ENCODE measurements around the gene FGD3.
"Not testable (repeated sequence)": the region's sequence is repeated elsewhere in the genome, so short reads cannot be mapped to it uniquely, and the experiment has no call there.

Gene FGD3

DNA sequence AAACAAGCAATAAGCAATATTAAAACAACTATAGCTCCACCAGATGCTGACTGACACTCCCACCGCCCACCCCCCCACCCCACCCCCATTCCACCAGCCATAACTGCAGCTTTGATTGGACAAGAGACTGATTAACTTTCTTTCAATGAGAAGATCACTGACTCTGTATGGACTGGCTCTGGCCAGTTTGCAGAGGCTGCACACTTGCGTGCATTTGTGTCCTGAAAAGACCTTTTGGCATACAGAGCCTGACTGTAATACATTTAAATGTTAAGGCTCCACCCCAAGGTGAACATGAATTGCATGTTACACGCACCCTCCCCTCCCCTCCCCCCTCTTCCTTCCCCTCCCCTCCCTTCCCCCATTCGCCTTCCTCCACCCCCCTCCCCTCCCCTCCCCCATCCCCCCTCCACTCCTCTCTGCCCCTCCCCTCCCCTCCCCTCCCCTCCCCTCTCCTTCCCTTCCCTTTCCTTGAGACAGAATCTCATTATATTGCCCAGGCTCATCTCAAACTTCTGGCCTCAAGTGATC lies 31.1 kb downstream of the FGD3 start:
- no peak for DNase-seq

DNA sequence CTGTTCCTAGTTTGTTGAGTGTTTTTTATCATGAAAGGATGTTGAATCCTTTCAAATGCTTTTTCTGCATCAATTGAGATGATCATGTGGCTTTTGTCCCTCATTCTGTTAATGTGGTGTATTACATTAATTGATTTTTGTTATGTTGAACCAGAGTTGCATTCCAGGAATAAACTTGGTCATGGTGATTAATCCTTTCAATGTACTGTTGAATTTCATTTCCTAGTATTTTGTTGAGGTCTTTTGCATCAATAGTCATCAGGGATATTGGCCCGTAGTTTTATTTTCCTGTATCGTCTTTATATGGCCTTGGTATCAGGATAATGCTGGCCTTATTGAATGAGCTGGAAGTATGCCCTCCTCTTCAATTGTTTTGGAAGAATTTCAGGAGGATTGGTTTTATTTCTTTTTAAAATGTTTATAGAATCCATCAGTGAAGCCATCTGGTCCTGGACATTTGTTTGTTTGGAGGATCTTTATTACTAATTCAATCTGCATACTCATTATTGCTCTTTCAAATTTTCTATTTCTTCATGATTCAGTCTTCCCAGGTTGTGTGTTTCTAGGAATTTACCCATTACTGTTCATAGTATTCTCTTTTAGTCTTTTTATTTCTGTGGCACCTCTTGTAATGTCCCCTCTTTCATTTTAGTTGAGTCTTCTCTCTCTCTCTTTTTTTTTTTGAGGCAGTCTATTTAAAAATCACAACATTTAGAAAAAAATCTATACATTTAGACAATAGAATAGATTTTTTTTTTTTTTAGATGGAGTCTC lies 32.1 kb downstream of the FGD3 start:
- DNase-seq, result no peak

DNA sequence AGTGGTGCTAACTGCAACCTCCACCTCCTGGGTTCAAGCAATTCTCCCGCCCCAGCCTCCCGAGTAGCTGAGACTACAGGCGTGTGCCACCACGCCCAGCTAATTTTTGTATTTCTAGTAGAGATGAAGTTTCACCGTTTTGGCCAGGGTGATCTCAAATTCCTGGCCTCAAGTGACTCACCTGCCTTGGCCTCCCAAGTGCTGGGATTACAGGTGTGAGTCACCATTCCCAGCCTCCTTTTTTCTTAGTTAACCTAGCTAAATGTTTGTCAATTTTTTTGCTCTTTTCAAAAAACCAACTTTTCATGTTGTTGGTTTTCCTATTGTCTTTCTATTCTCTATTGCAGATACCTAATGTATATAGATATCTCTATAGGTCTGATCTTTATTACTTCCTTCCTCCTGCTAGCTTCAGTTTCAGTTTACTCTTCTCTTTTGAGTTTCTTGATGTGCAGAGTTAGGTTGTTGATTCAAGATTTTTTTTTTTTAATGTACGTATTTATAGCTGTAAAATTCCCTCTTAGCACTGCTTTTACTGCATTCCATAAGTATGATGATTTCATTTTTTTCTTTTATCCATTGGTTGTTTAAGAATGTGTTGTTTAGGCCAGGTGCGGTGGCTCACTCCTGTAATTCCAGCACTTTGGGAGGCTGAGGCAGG lies 32.9 kb downstream of the FGD3 start:
- DNase-seq, result no peak

DNA sequence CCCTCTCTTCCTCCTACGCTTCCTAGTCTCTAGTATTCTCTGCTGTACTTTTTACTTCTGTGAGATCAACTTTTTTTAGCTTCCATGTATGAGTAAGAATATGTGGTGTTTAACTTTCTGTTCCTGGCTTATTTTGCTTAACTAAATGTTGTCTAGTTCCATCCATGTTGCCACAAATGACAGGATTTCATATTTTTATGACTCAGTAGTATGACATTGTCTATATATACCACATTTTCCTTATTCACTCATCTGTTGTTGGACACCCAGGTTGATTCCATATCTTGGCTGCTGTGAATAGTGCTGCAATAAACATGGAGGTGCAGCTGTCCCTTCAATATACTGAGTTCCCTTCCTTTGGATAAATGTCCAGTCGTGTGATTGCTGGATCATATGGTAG lies 34.8 kb downstream of the FGD3 start:
- DNase-seq, result no peak

DNA sequence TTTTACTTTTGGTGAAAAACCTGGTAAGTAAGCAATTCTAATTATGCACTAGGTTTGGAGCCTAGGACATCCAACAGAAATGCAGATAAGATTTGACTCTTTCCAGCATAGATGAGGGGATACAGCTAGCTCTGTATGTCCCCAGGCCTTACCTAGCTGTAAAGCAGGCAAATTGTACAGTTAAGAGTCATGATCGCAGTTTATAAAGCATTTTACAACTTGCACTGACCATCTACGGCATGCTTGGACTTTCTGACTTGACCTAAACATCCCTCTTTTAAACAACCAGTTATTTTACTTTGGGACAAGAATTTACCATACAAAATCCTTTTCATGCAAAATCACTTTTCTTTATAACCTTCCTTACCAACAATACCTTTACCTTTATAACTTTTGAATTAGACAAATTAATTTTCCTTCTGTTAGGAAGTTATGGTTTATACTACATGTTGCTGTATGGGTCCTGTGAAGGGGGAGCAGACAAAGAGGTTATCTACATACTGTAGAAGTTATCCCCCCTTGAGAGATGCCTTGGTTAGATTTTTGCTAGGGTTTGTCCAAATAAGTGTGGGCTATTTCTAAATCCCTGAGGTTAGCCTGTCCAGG lies 36.8 kb downstream of the FGD3 start:
- DNase-seq, result no peak

DNA sequence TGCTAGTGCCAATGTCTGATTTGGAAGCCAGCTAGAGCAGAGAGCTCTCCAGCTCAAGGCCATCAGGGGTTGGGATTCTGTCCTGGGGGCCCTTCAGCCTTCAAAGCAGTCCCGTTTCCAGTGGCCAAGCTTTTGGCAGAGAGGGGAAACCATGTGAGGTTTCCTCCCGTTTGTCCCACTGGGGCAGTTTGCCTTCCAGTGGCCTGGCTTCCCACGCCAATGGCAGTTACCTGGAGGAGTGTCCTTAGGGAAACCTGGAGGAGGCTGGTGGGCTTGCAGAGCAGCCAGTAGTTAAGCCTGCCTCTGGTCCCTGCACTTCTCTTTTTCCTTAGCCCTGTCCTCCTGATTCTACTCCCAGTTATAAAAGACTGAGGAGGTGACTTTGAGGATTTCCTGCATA lies 37.7 kb downstream of the FGD3 start:
- DNase-seq, result no peak

DNA sequence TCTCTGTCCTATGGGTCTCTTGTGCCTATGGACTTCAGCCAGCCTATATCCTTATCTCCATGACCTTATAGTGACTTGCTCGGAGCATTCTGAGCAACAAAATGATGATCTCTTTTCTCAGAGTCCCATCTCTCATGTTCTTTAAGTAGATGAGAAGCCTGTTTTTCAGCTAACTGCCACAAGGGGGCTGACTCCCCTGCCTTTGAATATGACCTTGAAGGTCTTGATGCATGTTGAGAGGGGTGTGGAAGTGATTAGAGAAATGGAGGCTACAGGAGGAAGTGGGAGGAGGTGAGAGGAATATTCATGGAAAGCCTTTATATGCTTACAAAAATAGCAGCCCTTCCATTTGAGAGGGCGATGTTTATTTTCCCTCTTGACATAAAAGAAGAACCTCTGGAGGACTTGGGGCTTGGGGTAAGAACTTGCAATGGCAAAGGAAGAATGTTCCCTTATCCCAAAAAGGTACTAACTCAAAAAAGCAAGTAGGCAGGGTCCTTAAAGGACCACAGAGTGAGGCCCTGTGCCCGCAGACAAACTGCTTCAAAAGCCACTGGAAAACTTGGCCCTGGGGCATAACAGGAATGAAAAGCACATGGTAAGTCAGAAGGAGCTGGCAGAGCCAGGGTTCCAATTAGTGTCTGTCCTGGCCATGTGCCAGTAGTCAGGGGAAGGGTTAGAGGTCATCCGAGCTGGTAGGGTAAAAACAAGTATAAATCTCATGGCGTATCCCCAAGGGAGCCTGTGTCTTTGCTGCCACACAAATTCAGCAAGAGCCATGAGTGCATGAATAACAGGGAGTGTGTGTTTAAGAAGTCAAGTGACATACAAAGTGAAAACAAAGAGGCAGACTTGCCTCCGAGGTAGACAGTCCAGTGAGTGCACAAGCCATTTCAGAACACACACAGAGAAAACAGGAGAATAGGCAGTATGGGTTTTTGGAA lies 39.1 kb downstream of the FGD3 start:
- no peak for DNase-seq

DNA sequence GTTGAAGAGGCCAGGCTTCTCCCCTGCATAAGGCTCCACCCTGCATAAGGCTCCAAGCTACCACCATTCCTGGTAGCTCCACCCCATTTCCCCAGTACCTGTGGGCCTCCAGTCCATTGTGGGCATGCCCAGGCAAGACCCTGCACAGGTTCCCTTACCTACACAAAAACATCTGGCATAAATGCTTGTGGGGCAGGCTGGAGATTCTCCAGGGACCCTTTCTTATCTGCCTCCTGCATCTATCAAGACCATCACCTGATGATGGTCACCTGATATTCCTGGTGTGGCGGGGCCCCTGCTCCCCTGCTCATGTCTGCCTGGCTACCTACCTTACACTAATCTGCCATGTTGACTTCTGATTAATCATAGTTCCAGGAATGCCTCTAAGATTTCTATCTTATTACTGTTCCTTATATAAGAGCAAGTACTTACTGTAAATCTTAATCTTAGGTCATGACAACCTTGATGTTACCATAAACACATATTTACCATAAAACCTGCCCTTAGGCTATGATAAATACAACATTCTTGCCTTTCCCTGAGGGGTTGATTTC lies 41.0 kb downstream of the FGD3 start:
- DNase-seq, result no peak

DNA sequence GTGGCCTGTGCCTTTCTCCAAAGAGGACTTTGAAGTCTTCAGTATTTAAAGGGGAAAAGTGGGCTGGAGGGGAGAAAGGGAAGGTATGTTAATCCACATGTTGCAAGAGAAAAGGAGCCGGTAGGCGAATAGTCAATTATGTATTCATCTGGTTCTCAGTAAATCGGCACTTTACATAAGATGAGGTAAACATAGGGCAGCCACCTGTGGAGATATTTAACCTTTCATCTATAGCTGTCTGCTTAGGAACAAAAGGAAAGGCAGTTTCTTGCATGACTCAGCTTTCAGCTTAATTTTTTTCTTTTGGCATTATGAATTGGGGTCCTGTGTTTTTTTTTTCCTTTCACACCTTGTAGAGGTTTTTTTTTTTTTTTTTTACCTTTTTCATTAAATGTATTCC lies 42.2 kb downstream of the FGD3 start:
- no peak for DNase-seq

DNA sequence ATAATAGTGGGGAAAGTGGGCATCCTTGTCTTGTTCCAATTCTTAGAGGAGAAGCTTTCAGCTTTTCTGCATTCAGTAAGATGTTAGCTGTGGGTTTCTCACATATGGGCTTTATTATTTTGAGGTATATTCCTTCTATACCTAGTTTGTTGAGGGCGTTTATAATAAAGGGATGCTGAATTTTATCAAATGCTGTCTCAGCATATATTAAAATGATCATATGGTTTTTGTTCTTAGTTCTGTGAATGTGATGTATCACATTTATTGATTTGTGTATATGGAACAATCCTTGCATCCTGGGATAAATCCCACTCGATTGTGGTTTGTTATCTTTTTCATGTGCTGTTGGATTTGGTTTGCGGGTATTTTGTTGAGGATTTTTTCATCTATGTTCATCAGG lies 43.1 kb downstream of the FGD3 start:
- no peak for DNase-seq

DNA sequence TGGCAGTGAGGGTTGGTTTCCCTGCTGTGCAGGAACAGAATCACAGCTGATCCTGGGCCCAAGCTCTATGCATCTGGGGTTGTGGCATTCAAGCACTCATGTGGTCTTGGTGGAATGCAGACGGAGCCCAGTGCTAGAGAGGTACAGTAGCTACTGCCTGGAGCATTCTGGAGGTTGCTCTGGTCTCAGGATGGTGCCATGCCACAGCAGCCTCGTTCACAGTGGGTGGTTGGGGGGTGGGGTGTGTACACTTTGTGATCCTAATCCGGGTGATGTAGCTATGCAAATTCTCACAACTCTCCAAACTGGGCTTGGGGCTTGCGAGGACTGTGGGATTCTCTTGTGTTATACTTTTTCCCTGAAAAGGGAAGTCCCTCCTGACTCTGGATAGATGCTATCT lies 45.2 kb downstream of the FGD3 start:
- DNase-seq, result no peak

DNA sequence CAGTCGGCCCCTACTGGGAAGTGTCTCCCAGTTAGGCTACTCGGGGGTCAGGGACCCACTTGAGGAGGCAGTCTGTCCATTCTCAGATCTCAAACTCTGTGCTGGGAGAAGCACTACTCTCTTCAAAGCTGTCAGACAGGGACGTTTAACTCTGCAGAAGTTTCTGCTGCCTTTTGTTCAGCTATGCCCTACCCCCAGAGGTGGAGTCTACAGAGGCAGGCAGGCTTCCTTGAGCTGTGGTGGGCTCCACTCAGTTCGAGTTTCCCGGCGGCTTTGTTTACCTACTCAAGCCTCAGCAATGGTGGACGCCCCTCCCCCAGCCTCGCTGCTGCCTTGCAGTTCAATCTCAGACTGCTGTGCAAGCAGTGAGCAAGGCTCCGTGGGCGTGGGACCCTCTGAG lies 51.5 kb downstream of the FGD3 start:
- not testable (repeated sequence) for DNase-seq

DNA sequence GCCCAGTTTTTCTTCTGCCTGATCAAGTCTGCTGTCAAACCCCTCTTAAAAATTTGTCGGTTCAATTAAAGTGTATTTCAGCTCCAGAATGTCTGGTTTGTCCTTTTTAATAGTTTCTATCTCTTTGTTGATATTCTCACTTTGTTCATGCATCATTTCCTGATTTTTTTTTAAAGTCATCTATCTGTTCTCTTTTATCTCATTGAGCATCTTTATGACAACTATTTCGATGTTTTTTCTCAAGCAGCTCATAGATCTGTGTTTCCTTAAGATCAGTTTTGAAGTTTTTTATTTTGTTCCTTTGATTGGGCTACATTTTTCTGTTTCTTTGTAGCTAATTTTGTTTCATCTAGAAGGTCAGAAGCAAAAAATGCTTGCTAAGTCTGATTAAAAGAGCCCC lies 53.7 kb downstream of the FGD3 start:
- no peak for DNase-seq

DNA sequence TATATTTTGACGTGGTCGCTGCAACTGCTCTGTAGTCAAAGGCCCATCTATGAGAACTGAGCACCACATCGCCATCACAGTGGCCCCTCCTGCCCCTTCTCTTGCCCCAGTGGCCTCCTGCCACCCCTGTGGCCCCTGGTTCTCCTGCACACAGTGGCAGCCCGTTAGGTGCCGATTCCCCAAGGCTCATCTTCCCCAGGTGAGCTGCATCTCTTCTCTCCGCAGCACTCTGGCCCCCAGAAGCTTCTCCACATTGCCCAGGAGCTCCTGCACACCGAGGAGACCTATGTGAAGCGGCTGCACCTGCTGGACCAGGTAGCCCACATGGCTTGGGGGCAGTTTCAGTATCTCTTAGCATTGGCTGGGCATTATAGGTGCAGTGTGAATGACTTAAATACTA lies 55.4 kb downstream of the FGD3 start:
- no peak for DNase-seq

DNA sequence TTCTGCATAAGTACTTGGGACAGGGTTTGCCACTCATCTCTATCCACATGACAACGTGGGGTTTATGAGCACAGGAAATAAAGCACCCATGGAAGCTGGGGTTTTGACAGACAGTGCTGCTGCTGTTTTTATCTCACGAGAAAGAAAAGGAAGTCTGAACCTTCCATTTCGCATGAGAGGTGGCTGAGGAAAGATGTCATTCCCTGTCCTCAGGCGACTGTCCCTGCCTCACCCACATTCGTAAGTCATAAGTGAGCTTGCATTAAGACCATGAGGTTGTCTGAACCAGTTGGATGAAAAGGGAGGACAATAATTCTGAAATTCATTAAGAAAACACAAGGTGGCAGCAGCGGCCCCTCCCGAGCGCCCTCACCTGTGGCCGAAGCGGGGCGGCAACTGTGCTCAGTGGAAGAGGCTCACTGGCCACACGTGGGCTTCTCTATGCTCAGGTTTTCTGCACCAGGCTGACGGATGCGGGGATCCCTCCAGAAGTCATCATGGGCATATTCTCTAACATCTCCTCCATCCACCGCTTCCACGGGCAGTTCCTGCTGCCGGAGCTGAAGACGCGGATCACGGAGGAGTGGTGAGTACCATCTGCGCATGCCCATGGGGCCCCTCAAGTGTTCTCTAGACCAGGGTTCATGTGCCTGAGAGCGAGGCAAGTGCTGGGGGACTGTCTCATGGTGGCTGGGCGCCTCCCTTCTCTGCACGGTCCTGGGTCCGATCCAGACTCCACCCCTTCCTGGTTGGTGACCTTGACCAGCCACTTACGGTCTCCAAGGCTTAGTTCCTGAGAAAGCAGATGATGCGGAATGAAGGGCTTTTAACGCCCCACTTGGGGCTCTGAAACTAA lies 56.5 kb downstream of the FGD3 start:
- DNase-seq, result no peak

DNA sequence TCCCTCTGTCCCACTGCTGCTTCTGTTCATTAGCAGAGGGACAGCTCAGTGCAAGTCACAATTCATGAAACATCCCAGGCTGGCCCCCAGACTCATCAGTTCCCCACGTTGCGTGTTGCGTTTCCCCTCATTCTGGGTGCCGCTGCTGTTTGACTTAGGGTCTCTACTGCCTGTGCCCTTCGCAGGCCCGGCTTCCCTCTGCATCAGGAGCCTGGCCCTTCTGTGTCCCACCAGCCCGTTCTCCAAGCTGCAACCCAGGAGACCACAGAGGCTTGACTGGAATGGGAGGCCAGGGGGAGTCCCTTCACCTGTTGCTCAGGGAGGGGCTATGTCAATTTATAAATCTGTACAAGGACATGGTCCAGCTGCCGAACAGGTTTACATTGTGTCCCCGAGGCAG lies 57.2 kb downstream of the FGD3 start:
- no peak for DNase-seq

DNA sequence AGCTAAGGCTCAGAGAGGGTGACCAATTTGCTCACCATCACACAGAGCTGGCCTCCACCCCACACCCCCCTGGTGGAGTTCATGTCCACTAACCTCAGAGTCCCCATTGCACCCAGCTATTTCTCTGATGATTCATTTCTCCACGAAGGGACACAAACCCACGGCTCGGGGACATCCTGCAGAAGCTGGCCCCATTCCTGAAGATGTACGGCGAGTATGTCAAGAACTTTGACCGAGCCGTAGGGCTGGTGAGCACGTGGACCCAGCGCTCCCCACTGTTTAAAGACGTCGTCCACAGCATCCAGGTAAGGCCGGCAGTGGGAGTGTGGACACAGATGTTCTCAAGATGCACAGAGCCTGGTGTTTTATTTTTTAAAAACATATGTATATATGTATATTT lies 58.6 kb downstream of the FGD3 start:
- DNase-seq, result no peak

DNA sequence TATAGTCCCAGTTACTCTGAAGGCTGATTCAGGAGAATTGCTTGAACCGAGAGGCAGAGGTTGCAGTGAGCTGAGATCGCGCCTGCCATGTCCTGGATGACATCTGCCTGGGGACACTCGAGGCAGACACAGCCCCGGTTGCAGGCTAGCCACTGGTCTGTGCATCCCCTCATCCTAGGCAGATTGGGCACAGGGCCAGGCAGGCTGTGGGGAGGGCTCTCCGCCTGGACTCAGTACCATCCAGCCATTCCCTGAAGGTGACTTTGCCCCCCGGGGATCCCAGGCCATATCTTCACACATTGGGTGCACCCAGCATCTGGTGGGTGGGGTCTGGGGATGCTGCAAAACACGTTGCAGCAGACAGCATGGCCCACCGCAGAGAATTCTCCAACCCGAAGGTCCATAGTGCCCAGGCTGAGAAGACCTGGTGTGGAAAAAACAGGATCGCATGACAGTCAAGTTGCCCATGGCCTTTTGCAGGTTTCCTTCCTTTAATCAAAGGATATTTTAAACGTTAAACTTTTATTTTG lies 60.3 kb downstream of the FGD3 start:
- DNase-seq, result no peak

DNA sequence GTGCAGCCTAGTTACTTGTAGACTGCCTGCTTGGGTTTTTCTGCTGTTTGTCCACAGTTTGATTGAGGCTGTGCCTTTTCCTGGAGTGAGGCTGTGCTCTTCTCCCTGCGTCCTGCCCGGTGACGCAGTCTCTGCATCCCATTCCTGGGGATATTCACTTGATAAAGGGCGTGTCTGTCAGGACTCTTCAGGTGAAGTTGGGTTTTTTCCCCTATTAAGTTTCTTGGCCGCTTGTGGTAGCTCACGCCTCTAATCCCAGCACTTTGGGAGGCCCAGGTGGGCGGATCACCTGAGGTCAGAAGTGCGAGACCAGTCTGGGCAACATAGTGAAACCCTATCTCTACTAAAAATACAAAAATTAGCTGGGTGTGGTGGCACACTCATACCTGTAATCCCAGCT lies 61.1 kb downstream of the FGD3 start:
- DNase-seq, result no peak

DNA sequence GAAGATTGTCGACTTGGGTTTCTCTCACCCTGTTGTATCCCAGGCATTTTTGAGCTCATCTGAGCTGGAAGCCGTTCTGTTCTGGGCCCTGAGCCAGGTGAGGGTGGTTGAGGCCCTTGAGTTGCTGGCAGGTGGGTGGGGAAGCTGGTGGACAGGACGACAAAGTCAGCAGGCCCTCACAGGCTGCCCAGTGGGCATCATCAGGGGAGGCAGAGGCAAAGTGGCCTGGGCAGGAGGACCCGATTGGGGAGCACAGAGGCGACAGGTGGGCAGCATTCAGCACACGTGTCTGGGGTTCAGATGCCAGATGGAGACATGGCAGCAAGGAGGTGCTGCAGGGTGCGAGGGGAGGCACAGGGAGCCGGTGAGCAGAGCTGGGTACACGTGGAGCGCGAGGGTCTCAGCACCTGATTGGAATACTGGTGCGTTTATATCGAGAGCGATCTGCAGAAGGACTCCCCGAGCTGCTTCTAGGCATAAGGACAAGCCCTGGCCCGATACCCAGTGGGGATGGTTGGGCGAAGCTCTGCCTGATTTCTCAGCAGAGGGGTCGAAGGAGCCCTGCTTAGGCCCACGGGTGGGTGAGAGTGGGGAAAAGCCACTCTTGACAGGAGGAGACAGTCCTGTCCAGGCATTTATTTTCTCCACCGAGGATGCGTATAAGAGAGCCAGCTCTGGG lies 62.2 kb downstream of the FGD3 start:
- no peak for DNase-seq

DNA sequence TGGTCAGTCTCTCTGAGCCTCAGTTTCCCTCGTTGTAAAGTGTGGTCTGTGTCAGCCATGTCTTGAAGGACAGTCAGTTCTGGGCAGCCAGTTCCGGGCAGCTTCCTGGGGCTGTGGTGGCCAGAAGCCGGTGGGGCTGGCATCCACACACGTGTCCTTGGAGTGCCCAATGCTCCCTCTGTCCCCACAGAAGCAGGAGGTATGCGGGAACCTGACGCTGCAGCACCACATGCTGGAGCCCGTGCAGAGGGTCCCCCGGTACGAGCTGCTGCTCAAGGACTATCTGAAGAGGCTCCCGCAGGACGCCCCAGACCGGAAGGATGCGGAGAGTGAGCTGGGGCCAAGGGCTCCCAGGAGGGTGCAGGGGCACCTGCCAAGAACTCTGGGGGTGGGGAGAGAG lies 62.7 kb downstream of the FGD3 start:
- DNase-seq, result no peak
